Neuronal stem cell (in vitro differentiated cells): ENCODE measurements around the gene GIPR.

Source experiments
- DNase-seq: peaks from one replicate; pipeline ENCODE4 v3.0.0-alpha.2; 2013; ENCODE audit warnings: low spot score
- H2AFZ ChIP-seq: one replicate; pipeline ENCODE4 v1.6.1; 2013; ENCODE audit warnings: mild to moderate bottlenecking, low read length, inconsistent platforms
- H2AK5ac ChIP-seq: 2 replicates; pipeline ENCODE4 v1.6.1; 2013; ENCODE audit warnings: low read depth, mild to moderate bottlenecking, inconsistent platforms, low read length, moderate library complexity, mixed read lengths
- H2BK120ac ChIP-seq: 2 replicates; pipeline ENCODE4 v1.6.1; 2013; ENCODE audit warnings: low read depth, mild to moderate bottlenecking, inconsistent platforms, low read length, moderate library complexity, mixed read lengths
- H2BK12ac ChIP-seq: one replicate; pipeline ENCODE4 v1.6.1; 2013; ENCODE audit warnings: low read length, inconsistent platforms
- H2BK15ac ChIP-seq: 2 replicates; pipeline ENCODE4 v1.6.1; 2013; ENCODE audit warnings: mild to moderate bottlenecking, low read length, inconsistent platforms, mixed read lengths
- H2BK5ac ChIP-seq: one replicate; pipeline ENCODE4 v1.6.1; 2013; ENCODE audit warnings: inconsistent platforms, mild to moderate bottlenecking, low read length, moderate library complexity
- H3K14ac ChIP-seq: one replicate; pipeline ENCODE4 v1.6.1; 2013; ENCODE audit warnings: low read length, inconsistent platforms
- H3K18ac ChIP-seq: 2 replicates; pipeline ENCODE4 v1.6.1; 2013; ENCODE audit warnings: low read length, inconsistent platforms
- H3K23ac ChIP-seq: 2 replicates; pipeline ENCODE4 v1.6.1; 2013; ENCODE audit warnings: low read depth, mild to moderate bottlenecking, mixed read lengths, low read length, inconsistent platforms; ENCODE audit not compliant: poor library complexity
- H3K27ac ChIP-seq: replicated peaks from 3 replicates; pipeline ENCODE4 v1.5.1; 2013; ENCODE audit warnings: low read length, inconsistent platforms
- H3K27me3 ChIP-seq, 3 experiments: 2 replicates each; pipeline ENCODE4 v1.6.1; 2013; ENCODE audit warnings: low read length in 3 of 3, mild to moderate bottlenecking in 2 of 3, inconsistent platforms in 1 of 3, low read depth in 1 of 3, mixed read lengths in 1 of 3, moderate library complexity in 1 of 3; ENCODE audit not compliant: control insufficient read depth in 3 of 3, insufficient read depth in 3 of 3
- H3K36me3 ChIP-seq, 2 donors: replicated peaks in 1 of 2; 2 replicates each; pipeline ENCODE4 v1.6.1; 2013; ENCODE audit warnings: low read length in 2 of 2; ENCODE audit not compliant: control insufficient read depth in 2 of 2, insufficient read depth in 2 of 2
- H3K4ac ChIP-seq: 2 replicates; pipeline ENCODE4 v1.6.1; 2013; ENCODE audit warnings: inconsistent platforms, mild to moderate bottlenecking, low read length, moderate library complexity
- H3K4me1 ChIP-seq, 2 donors: 1 replicate in 1 of 2; 2 replicates in 1 of 2; pipeline ENCODE4 v1.6.1; 2013; ENCODE audit warnings: low read length in 2 of 2, low read depth in 1 of 2; ENCODE audit not compliant: control insufficient read depth in 2 of 2, insufficient read depth in 1 of 2
- H3K4me2 ChIP-seq: one replicate; pipeline ENCODE4 v1.6.1; 2013; ENCODE audit warnings: mild to moderate bottlenecking, low read length, inconsistent platforms; ENCODE audit not compliant: insufficient read depth, poor library complexity, severe bottlenecking
- H3K4me3 ChIP-seq, 2 donors: 2 replicates each; pipeline ENCODE4 v1.5.1; 2013; ENCODE audit warnings: low read length in 2 of 2, mild to moderate bottlenecking in 2 of 2, inconsistent platforms in 1 of 2, moderate library complexity in 1 of 2
- H3K79me1 ChIP-seq: one replicate; pipeline ENCODE4 v1.6.1; 2013; ENCODE audit warnings: low read depth, mild to moderate bottlenecking, inconsistent platforms, low read length, moderate library complexity
- H3K9ac ChIP-seq: one replicate; pipeline ENCODE4 v1.6.1; 2013; ENCODE audit warnings: mild to moderate bottlenecking, low read depth, low read length, inconsistent platforms; ENCODE audit not compliant: poor library complexity
- H3K9me3 ChIP-seq, 2 donors: replicated peaks in 1 of 2; 2 replicates each; pipeline versions ENCODE3 to v1.6.1; 2013; ENCODE audit warnings: low read length in 2 of 2, mild to moderate bottlenecking in 2 of 2, inconsistent platforms in 1 of 2, low read depth in 1 of 2, mixed read lengths in 1 of 2, moderate library complexity in 1 of 2; ENCODE audit not compliant: control insufficient read depth in 2 of 2, insufficient read depth in 1 of 2
- H4K8ac ChIP-seq: one replicate; pipeline ENCODE4 v1.6.1; 2013; ENCODE audit warnings: low read depth, mild to moderate bottlenecking, inconsistent platforms, low read length, moderate library complexity
- H4K91ac ChIP-seq: one replicate; pipeline ENCODE4 v1.6.1; 2013; ENCODE audit warnings: low read length, low read depth, mild to moderate bottlenecking, inconsistent platforms; ENCODE audit not compliant: poor library complexity
- WGBS, 2 donors: extraction: QIAGEN DNeasy Blood & Tissue Kit; methylation state at CpG; one replicate each; pipeline ENCODE4 v1.1.7; 2013; ENCODE audit warnings: missing lambda C conversion rate in 2 of 2, mixed read lengths in 1 of 2; ENCODE audit not compliant: insufficient read length in 2 of 2, insufficient replicate concordance in 1 of 2; ENCODE audit errors: extremely low coverage in 2 of 2; 5-methylcytosine and 5-hydroxymethylcytosine counted together

The GIPR gene

GRCh38 chr19:45676851-45677263 is 8.8 kb downstream of the GIPR start:
- Histone ChIP-seq H3K27ac (no peak overlapping the region), H3K14ac (peak overlapping the region; percentile 71), H3K36me3 (no peaks in the 10 kb centered on the region), H2BK12ac (no peak overlapping the region), H4K91ac (peak overlapping the region; percentile 24), H3K4me3 (peak overlapping the region in 1 of 2 donors; percentile 71), H2AFZ (peak overlapping the region; percentile 71), H2BK5ac (no peak overlapping the region), H3K9me3 (peaks cover 0 to 3% of the 10 kb centered on the region in 2 donors), H2AK5ac (peak overlapping the region; percentile 52), H3K9ac (peak overlapping the region; percentile 72), H4K8ac (no peak overlapping the region), H3K23ac (peak overlapping the region; percentile 52), H3K27me3 (peaks cover 7 to 41% (median 23%) of the 10 kb centered on the region in 3 experiments), H3K18ac (peak overlapping the region; percentile 92), H3K4me2 (peak overlapping the region; percentile 71), H3K79me1 (no peaks in the 10 kb centered on the region), H2BK15ac (peak overlapping the region; percentile 38), H3K4me1 (peaks cover 3 to 9% of the 10 kb centered on the region in 2 donors), H3K4ac (no peak overlapping the region), H2BK120ac (no peak overlapping the region)
- no CpG with 5 or more reads among the region's 28 CpGs for WGBS, 2 donors
- DNase-seq = no peak

GRCh38 chr19:45677351-45678230 is 9.6 kb downstream of the GIPR start:
- Histone ChIP-seq H3K23ac (peak overlapping the region; percentile 89), H3K9me3 (peaks cover 0 to 3% of the 10 kb centered on the region in 2 donors), H3K36me3 (no peaks in the 10 kb centered on the region), H4K91ac (no peak overlapping the region), H2BK5ac (no peak overlapping the region), H3K14ac (peak overlapping the region; percentile 97), H2BK15ac (peak overlapping the region; percentile 97), H2BK120ac (no peak overlapping the region), H2AK5ac (peak overlapping the region; percentile 97), H2AFZ (peak overlapping the region; percentile 12), H3K4ac (no peak overlapping the region), H3K4me3 (peak overlapping the region; percentile 13 to 59), H3K27ac (no peak overlapping the region), H3K9ac (peak overlapping the region; percentile 21), H3K79me1 (no peaks in the 10 kb centered on the region), H3K18ac (peak overlapping the region; percentile 89), H3K4me1 (peaks cover 3 to 9% of the 10 kb centered on the region in 2 donors), H4K8ac (peak overlapping the region; percentile 65), H3K27me3 (peaks cover 7 to 41% (median 23%) of the 10 kb centered on the region in 3 experiments), H2BK12ac (peak overlapping the region; percentile 84), H3K4me2 (peak overlapping the region; percentile 71)
- peak; percentile 88 for DNase-seq
- WGBS, 2 donors = no CpG with 5 or more reads among the region's 49 CpGs

GRCh38 chr19:45681391-45682015 is 13.5 kb downstream of the GIPR start:
- Histone ChIP-seq H3K27me3 (peaks cover 7 to 30% (median 23%) of the 10 kb centered on the region in 3 experiments), H4K8ac (no peak overlapping the region), H3K9me3 (peaks cover 0 to 3% of the 10 kb centered on the region in 2 donors), H2BK120ac (no peak overlapping the region), H3K18ac (peak overlapping the region; percentile 94), H3K4me3 (peak overlapping the region; percentile 21 to 70), H2AK5ac (peak overlapping the region; percentile 61), H2BK5ac (no peak overlapping the region), H3K36me3 (peaks cover 20 to 31% of the 10 kb centered on the region in 2 donors), H3K27ac (no peak overlapping the region), H3K4me1 (peaks cover 3 to 9% of the 10 kb centered on the region in 2 donors), H2BK15ac (peak overlapping the region; percentile 49), H2BK12ac (no peak overlapping the region), H3K14ac (peak overlapping the region; percentile 89), H3K4me2 (peak overlapping the region; percentile 75), H4K91ac (no peak overlapping the region), H2AFZ (peak overlapping the region; percentile 92), H3K79me1 (no peaks in the 10 kb centered on the region), H3K4ac (no peak overlapping the region), H3K9ac (no peak overlapping the region), H3K23ac (peak overlapping the region; percentile 65)
- DNase-seq = peak; percentile 77
- WGBS, 2 donors = no CpG with 5 or more reads among the region's 51 CpGs

GRCh38 chr19:45682117-45682516 is 14.1 kb downstream of the GIPR start:
- H2BK120ac ChIP-seq = no peak overlapping the region
- H3K23ac ChIP-seq = peak overlapping the region; percentile 65
- no peak overlapping the region for H3K9ac ChIP-seq
- H3K4me1 ChIP-seq = peaks cover 0 to 7% of the 10 kb centered on the region in 2 donors
- no peak overlapping the region for H3K27ac ChIP-seq
- no peak overlapping the region for H4K8ac ChIP-seq
- H3K4me2 ChIP-seq = no peak overlapping the region
- H3K14ac ChIP-seq = no peak overlapping the region
- peak overlapping the region; percentile 26 for H2AK5ac ChIP-seq
- no peaks in the 10 kb centered on the region for H3K79me1 ChIP-seq
- WGBS, 2 donors = no CpG with 5 or more reads among the region's 8 CpGs
- no peak overlapping the region for H3K4ac ChIP-seq
- H3K18ac ChIP-seq = no peak overlapping the region
- DNase-seq = no peak
- H3K36me3 ChIP-seq = peaks cover 24 to 35% of the 10 kb centered on the region in 2 donors
- H3K4me3 ChIP-seq = peak overlapping the region in 1 of 2 donors; percentile 70
- H2BK15ac ChIP-seq = no peak overlapping the region
- peaks cover 5 to 24% (median 18%) of the 10 kb centered on the region in 3 experiments for H3K27me3 ChIP-seq
- peak overlapping the region; percentile 92 for H2AFZ ChIP-seq
- no peak overlapping the region for H2BK12ac ChIP-seq
- H4K91ac ChIP-seq = no peak overlapping the region
- H2BK5ac ChIP-seq = no peak overlapping the region
- H3K9me3 ChIP-seq = peaks cover 0 to 3% of the 10 kb centered on the region in 2 donors
